SK-N-SH (cell line): Measurements from ENCODE around the gene NBEA. TPM values are rescaled to one million over a fixed set of nuclear protein-coding genes. Genes with fewer than 3 reads are reported as not detected.

Experiments
- CTCF ChIA-PET: fragments of 300-600, 350-600 bp; formaldehyde crosslinking; extraction: SDS; loops from one replicate; lab custom pipeline; 2021; lab: Yijun Ruan, JAX
- POLR2A ChIA-PET: fragments of 350-600 bp; sonication (Branson Sonifier 250); formaldehyde crosslinking; extraction: SDS; loops from one replicate; lab custom pipeline; 2020; ENCODE audit warnings: antibody characterized with exemption, inconsistent platforms; lab: Yijun Ruan, JAX
- DNase-seq: peaks from one replicate; pipeline ENCODE4 v3.0.0; 2012
- H2AFZ ChIP-seq: fragments of 200-600 bp; sonication (generic); 2 replicates; pipeline ENCODE4 v1.8.1; 2016; ENCODE audit warnings: antibody characterized with exemption, mild to moderate bottlenecking, low read depth
- H3F3A ChIP-seq: fragments of 200-600 bp; sonication (generic); replicated peaks from 2 replicates; pipeline ENCODE3; 2016; ENCODE audit warnings: antibody characterized with exemption, mild to moderate bottlenecking; ENCODE audit not compliant: insufficient read depth
- H3K27ac ChIP-seq, 2 experiments: fragments of 200-500 bp in 1 of 2; fragments of 200-600 bp in 1 of 2; sonication (Bioruptor generic) in 1 of 2; sonication (generic), shearing (Covaris generic) in 1 of 2; 2 replicates each; pipeline versions ENCODE4 v1.5.1 to v1.6.1; 2014 to 2016; ENCODE audit warnings: low read depth in 2 of 2, inconsistent platforms in 1 of 2, low read length in 1 of 2, mild to moderate bottlenecking in 1 of 2, mixed read lengths in 1 of 2
- H3K27me3 ChIP-seq: fragments of 200-600 bp; sonication (generic), shearing (Covaris generic); 2 replicates; pipeline ENCODE4 v1.6.1; 2016; ENCODE audit warnings: mixed run types; ENCODE audit not compliant: insufficient read depth
- H3K36me3 ChIP-seq, 2 experiments: fragments of 200-500 bp in 1 of 2; fragments of 200-600 bp in 1 of 2; sonication (Bioruptor generic) in 1 of 2; sonication (generic) in 1 of 2; replicated peaks in 1 of 2; 2 replicates each; pipeline versions ENCODE3 to v1.5.1; 2014 to 2016; ENCODE audit warnings: low read length in 1 of 2, mild to moderate bottlenecking in 1 of 2; ENCODE audit not compliant: insufficient read depth in 2 of 2, control insufficient read depth in 1 of 2
- H3K4me1 ChIP-seq, 2 experiments: fragments of 200-500 bp in 1 of 2; fragments of 200-600 bp in 1 of 2; sonication (Bioruptor generic) in 1 of 2; sonication (generic), shearing (Covaris generic) in 1 of 2; 2 replicates each; pipeline versions ENCODE4 v1.5.1 to v1.6.1; 2014 to 2016; ENCODE audit warnings: low read depth in 1 of 2, low read length in 1 of 2, mixed run types in 1 of 2; ENCODE audit not compliant: insufficient read depth in 2 of 2, control insufficient read depth in 1 of 2
- H3K4me2 ChIP-seq: fragments of 200-600 bp; sonication (generic), shearing (Covaris generic); 2 replicates; pipeline ENCODE4 v1.6.1; 2017; ENCODE audit warnings: mixed run types
- H3K4me3 ChIP-seq, 2 experiments: fragments of 200-500 bp in 1 of 2; fragments of 200-600 bp in 1 of 2; sonication (Bioruptor generic) in 1 of 2; sonication (generic), shearing (Covaris generic) in 1 of 2; 2 replicates each; pipeline versions ENCODE4 v1.5.1 to v1.8.1; 2014 to 2016; ENCODE audit warnings: low read depth in 2 of 2, inconsistent platforms in 1 of 2, low read length in 1 of 2, mild to moderate bottlenecking in 1 of 2, mixed read lengths in 1 of 2, moderate library complexity in 1 of 2
- H3K79me2 ChIP-seq: fragments of 200-600 bp; sonication (generic); 2 replicates; pipeline ENCODE4 v1.8.1; 2017; ENCODE audit warnings: mild to moderate bottlenecking; ENCODE audit not compliant: insufficient read depth
- H3K9ac ChIP-seq: fragments of 200-600 bp; sonication (generic); 2 replicates; pipeline ENCODE4 v1.6.1; 2017; ENCODE audit warnings: mixed run types
- H3K9me2 ChIP-seq: fragments of 200-600 bp; sonication (generic); 2 replicates; pipeline ENCODE4 v1.6.1; 2017; ENCODE audit warnings: mixed run types
- H3K9me3 ChIP-seq: fragments of 200-600 bp; sonication (generic); 2 replicates; pipeline ENCODE4 v1.6.1; 2017; ENCODE audit warnings: mixed run types, mild to moderate bottlenecking, moderate library complexity
- H4K20me1 ChIP-seq: fragments of 200-600 bp; sonication (generic); 2 replicates; pipeline ENCODE4 v1.6.1; 2017; ENCODE audit warnings: mild to moderate bottlenecking, mixed run types; ENCODE audit not compliant: insufficient read depth
- CHD2 ChIP-seq: fragments of 150-350 bp; IDR thresholded peaks from 2 replicates; pipeline ENCODE4 v1.6.1; 2018; ENCODE audit warnings: low read length; ENCODE audit not compliant: partially characterized antibody
- CTCF ChIP-seq: fragments of 200-600 bp; sonication (generic); IDR thresholded peaks from 2 replicates; pipeline ENCODE4 v1.6.1; 2017; ENCODE audit warnings: antibody characterized with exemption, mild to moderate bottlenecking, moderate library complexity
- ELF1 ChIP-seq: IDR thresholded peaks from 2 replicates; pipeline ENCODE4 v1.4.0; 2012
- EP300 ChIP-seq, 2 experiments: IDR thresholded peaks; 2 replicates each; pipeline versions ENCODE4 v1.4.0 to v1.6.1; 2012; ENCODE audit warnings: borderline replicate concordance in 1 of 2, low read depth in 1 of 2, low read length in 1 of 2
- EZH2phosphoT487 ChIP-seq: fragments of 200-600 bp; sonication (generic); IDR thresholded peaks from 2 replicates; pipeline ENCODE4 v1.6.1; 2017; ENCODE audit warnings: low read depth, mixed run types, mild to moderate bottlenecking, antibody characterized with exemption, moderate library complexity, borderline replicate concordance
- FOSL2 ChIP-seq: IDR thresholded peaks from 2 replicates; pipeline ENCODE4 v1.4.0; 2012; ENCODE audit warnings: low read depth, mild to moderate bottlenecking, moderate library complexity, borderline replicate concordance
- FOXM1 ChIP-seq: IDR thresholded peaks from 2 replicates; pipeline ENCODE4 v1.4.0; 2012; ENCODE audit warnings: low read depth, mild to moderate bottlenecking
- GABPA ChIP-seq: IDR thresholded peaks from 2 replicates; pipeline ENCODE4 v1.4.0; 2012; ENCODE audit warnings: low read depth, mild to moderate bottlenecking
- IRF3 ChIP-seq: fragments of 150-350 bp; IDR thresholded peaks from 2 replicates; pipeline ENCODE4 v1.6.1; 2016; ENCODE audit warnings: mild to moderate bottlenecking, low read depth, low read length
- JUND ChIP-seq: IDR thresholded peaks from 2 replicates; pipeline ENCODE4 v1.4.0; 2012
- MAX ChIP-seq: IDR thresholded peaks from 2 replicates; pipeline ENCODE4 v1.4.0; 2012; ENCODE audit warnings: low read depth
- MEF2A ChIP-seq: IDR thresholded peaks from 2 replicates; pipeline ENCODE4 v1.4.0; 2012; ENCODE audit warnings: low read depth, borderline replicate concordance
- NFIC ChIP-seq: IDR thresholded peaks from 2 replicates; pipeline ENCODE4 v1.4.0; 2012; ENCODE audit warnings: borderline replicate concordance
- NRF1 ChIP-seq: IDR thresholded peaks from 2 replicates; pipeline ENCODE4 v1.6.1; 2012; ENCODE audit warnings: low read depth, mild to moderate bottlenecking, low read length
- RAD21 ChIP-seq: IDR thresholded peaks from 2 replicates; pipeline ENCODE4 v1.6.1; 2012; ENCODE audit warnings: mild to moderate bottlenecking, low read length
- REST ChIP-seq: IDR thresholded peaks from 2 replicates; pipeline ENCODE4 v1.6.1; 2012; ENCODE audit warnings: mild to moderate bottlenecking, low read depth, low read length, moderate library complexity
- RFX5 ChIP-seq: IDR thresholded peaks from 2 replicates; pipeline ENCODE4 v1.6.1; 2012; ENCODE audit warnings: mild to moderate bottlenecking, improper control_type of control experiment, low read length
- RXRA ChIP-seq: IDR thresholded peaks from 2 replicates; pipeline ENCODE4 v1.4.0; 2012; ENCODE audit warnings: low read depth, mild to moderate bottlenecking, borderline replicate concordance
- SIN3A ChIP-seq: IDR thresholded peaks from 2 replicates; pipeline ENCODE4 v1.6.1; 2012; ENCODE audit warnings: low read depth, mild to moderate bottlenecking, low read length, moderate library complexity, borderline replicate concordance
- SMC3 ChIP-seq: IDR thresholded peaks from 2 replicates; pipeline ENCODE4 v1.6.1; 2012; ENCODE audit warnings: low read depth, low read length, improper control_type of control experiment
- TCF12 ChIP-seq: IDR thresholded peaks from 2 replicates; pipeline ENCODE4 v1.4.0; 2012
- TEAD4 ChIP-seq: IDR thresholded peaks from 2 replicates; pipeline ENCODE4 v1.4.0; 2012; ENCODE audit warnings: mild to moderate bottlenecking, borderline replicate concordance; ENCODE audit not compliant: insufficient read depth
- USF1 ChIP-seq: IDR thresholded peaks from 2 replicates; pipeline ENCODE4 v1.4.0; 2012; ENCODE audit warnings: low read depth, borderline replicate concordance
- USF2 ChIP-seq: fragments of 150-350 bp; IDR thresholded peaks from 2 replicates; pipeline ENCODE4 v1.6.1; 2017; ENCODE audit warnings: antibody characterized with exemption, low read length, low read depth, borderline replicate concordance
- YY1 ChIP-seq: IDR thresholded peaks from 2 replicates; pipeline ENCODE4 v1.4.0; 2012; ENCODE audit warnings: low read depth, mild to moderate bottlenecking
- WGBS: methylation state at CpG from one replicate; pipeline ENCODE4 v1.1.6; 2017; ENCODE audit warnings: low lambda C conversion rate; 5-methylcytosine and 5-hydroxymethylcytosine counted together
- polyA plus RNA-seq, 3 experiments: library from polyadenylated mRNA; depleted of rRNA; stranded (reverse); fragments of >200 nt; gene quantifications; 2 replicates each; pipeline ENCODE4 v1.2.3, GENCODE V29; 2012

The NBEA gene
- polyA plus RNA-seq, 1 of the 3 experiments (the other 2 are of a cell fraction), result 12.3 TPM

GRCh38 chr13:35518337-35518946 is 576.4 kb downstream of the NBEA start:
- H3K27ac ChIP-seq, result peak overlapping the region; percentile 51 to 79; a peak in 3 of 4 replicates
- POLR2A ChIA-PET, result interaction anchor here (0.8 kb wide), 1 partner anchor 43 kb away, joined by 3 read pairs; no protein-coding TSS in a partner anchor
- CTCF ChIA-PET, result interaction anchor here (1.0 kb wide), 1 partner anchor 14 kb away, joined by 3 read pairs; no protein-coding TSS in a partner anchor
- 0 out of 4 replicates have a peak overlapping the region, but pooled peaks of 1 of the 2 experiments have one; percentile 2 for H3K4me3 ChIP-seq
- H3F3A ChIP-seq, result no peaks in the 10 kb centered on the region
- H3K9ac ChIP-seq, result no peak overlapping the region
- H3K4me2 ChIP-seq, result peak overlapping the region; percentile 37
- H3K9me2 ChIP-seq, result no peaks in the 10 kb centered on the region
- no peaks in the 10 kb centered on the region for H3K27me3 ChIP-seq
- DNase-seq, result peak; percentile 40
- no peaks in the 10 kb centered on the region for H3K9me3 ChIP-seq
- no peaks in the 10 kb centered on the region for H4K20me1 ChIP-seq
- WGBS, result 32% methylated on average over 5 of the region's 5 CpGs
- H2AFZ ChIP-seq, result no peak overlapping the region
- no peaks in the 10 kb centered on the region for H3K36me3 ChIP-seq
- peaks cover 6 to 20% of the 10 kb centered on the region in 2 experiments; a peak in 3 of 4 replicates for H3K4me1 ChIP-seq
- no peaks in the 10 kb centered on the region; the same call in 1 of the 2 replicates for H3K79me2 ChIP-seq
- TF ChIP-seq RXRA (no peak), NFIC (peak; percentile 45; the same call in 1 of the 2 replicates), JUND (peak; percentile 44; the same call in 1 of the 2 replicates), NRF1 (no peak), EZH2phosphoT487 (no peak), IRF3 (no peak), SIN3A (peak; percentile 73; the same call in 1 of the 2 replicates), USF1 (peak; percentile 24; the same call in 1 of the 2 replicates), MEF2A (no peak), TCF12 (peak; percentile 78), FOSL2 (peak; percentile 32; the same call in 1 of the 2 replicates), TEAD4 (no peak), GABPA (no peak), CTCF (peak; percentile 23; the same call in 1 of the 2 replicates), EP300 (IDR thresholded peaks at IDR 0.05; ENCODE audit: borderline replicate concordance in 1 of 2, low read depth in 1 of 2, low read length in 1 of 2) (peak; percentile 61 to 70; a peak in 3 of 4 replicates), RFX5 (no peak), USF2 (no peak), ELF1 (no peak), RAD21 (peak; percentile 41), SMC3 (no peak), MAX (peak; percentile 58), FOXM1 (no peak), CHD2 (no peak), YY1 (no peak), REST (no peak)
